ENCODE data around the gene MRPL28. TPM values are rescaled to one million over a fixed set of nuclear protein-coding genes. Genes with fewer than 3 reads are reported as not detected.

The MRPL28 gene
- total RNA-seq, 1 donor from 2014 or later: 82.2 TPM

DNA sequence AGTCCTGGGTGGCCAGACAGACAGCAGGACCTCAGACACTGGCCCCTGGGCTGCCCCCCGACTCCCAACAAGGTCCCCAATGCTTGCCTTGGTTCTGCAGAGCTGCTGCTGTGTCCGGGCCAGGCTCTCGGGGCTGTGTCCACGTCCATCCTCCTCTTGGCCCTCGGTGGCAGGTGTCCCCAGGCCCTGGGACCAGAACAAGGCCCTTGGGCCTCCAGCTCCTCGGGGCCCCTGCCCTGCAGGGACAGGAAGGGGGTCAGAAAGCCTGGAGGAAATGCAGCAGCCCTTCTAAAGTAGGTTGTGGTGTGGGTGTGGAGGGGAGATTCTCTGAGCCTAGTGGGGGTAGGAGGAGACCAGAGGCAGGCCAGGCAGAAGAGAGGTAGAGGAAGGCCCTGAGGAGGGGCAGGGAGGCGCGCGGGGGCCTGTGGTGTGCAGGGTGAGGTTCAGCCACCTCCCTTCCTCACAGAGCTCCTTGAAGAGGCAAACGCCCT lies 15.3 kb downstream of the MRPL28 start:
- TF ChIP-seq EZH2 (IDR thresholded peaks at IDR 0.05) (no peak), EZH2phosphoT487 (IDR thresholded peaks at IDR 0.05) (no peak)
- TF ChIP-seq, protein P1, sequence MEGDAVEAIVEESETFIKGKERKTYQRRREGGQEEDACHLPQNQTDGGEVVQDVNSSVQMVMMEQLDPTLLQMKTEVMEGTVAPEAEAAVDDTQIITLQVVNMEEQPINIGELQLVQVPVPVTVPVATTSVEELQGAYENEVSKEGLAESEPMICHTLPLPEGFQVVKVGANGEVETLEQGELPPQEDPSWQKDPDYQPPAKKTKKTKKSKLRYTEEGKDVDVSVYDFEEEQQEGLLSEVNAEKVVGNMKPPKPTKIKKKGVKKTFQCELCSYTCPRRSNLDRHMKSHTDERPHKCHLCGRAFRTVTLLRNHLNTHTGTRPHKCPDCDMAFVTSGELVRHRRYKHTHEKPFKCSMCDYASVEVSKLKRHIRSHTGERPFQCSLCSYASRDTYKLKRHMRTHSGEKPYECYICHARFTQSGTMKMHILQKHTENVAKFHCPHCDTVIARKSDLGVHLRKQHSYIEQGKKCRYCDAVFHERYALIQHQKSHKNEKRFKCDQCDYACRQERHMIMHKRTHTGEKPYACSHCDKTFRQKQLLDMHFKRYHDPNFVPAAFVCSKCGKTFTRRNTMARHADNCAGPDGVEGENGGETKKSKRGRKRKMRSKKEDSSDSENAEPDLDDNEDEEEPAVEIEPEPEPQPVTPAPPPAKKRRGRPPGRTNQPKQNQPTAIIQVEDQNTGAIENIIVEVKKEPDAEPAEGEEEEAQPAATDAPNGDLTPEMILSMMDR (IDR thresholded peaks at IDR 0.05): no peak
- H3K4me1 Mint-ChIP-seq: peaks cover 15% of the 10 kb centered on the region
- no peak overlapping the region for H3K27ac Mint-ChIP-seq

DNA sequence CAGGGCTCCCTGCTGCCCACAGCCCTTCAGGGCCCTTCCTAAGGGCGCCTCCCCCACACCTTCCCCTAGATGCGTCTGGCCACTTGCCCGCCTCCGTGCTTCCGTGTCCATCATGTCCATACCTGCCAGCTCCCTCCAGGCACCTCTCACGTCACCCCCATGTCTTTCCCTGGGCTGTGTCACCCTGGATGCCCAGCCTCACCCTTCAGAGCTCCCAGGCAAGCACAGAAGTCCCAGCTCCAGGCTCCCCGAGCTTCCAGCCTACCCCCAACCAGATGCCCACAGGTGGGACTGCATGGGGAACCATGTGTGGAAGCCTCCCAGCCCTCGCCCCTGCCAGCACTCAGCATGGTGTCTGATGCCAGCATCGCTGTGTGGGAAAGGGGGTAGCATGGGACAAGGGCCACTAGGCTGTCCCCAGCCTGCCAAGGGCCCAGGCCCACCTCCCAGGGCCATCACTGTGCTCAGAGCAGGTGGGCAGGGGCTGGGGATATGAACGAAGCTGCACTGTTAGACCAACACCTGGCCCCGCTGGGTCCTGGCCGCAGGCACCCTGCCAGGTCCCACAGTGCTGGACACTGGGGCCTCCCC lies 16.0 kb downstream of the MRPL28 start:
- Mint-ChIP-seq H3K4me3 (peak overlapping the region; percentile 72), H3K4me1 (peaks cover 14% of the 10 kb centered on the region), H3K36me3 (peaks cover 6% of the 10 kb centered on the region), H3K27me3 (ENCODE audit: insufficient read depth, low read depth) (peaks cover 3% of the 10 kb centered on the region), H3K27ac (peak overlapping the region; percentile 14), H3K9me3 (no peaks in the 10 kb centered on the region)
- H4K20me1 ChIP-seq (ENCODE audit: low read depth): peaks cover 23% of the 10 kb centered on the region
- no peak overlapping the region for H3K9ac ChIP-seq
- H3K4me2 ChIP-seq: no peak overlapping the region
- peaks cover 27% of the 10 kb centered on the region for H3K79me2 ChIP-seq (ENCODE audit: low read depth)
- no peaks in the 10 kb centered on the region for H3K9me3 ChIP-seq (ENCODE audit: low read depth)
- no peaks in the 10 kb centered on the region for H3K27me3 ChIP-seq
- H3K4me1 ChIP-seq: peaks cover 3% of the 10 kb centered on the region
- no peak overlapping the region for H3K4me3 ChIP-seq
- no peak overlapping the region for H2AFZ ChIP-seq (replicated peaks)
- no peak overlapping the region for H3K27ac ChIP-seq
- no peaks in the 10 kb centered on the region for H3K36me3 ChIP-seq
- no peak for DNase-seq (ENCODE audit: low spot score)
- TF ChIP-seq, protein P1 (IDR thresholded peaks at IDR 0.05): no peak
- TF ChIP-seq EZH2 (IDR thresholded peaks at IDR 0.05): no peak
- no peak for TF ChIP-seq EZH2phosphoT487 (IDR thresholded peaks at IDR 0.05)
- H3F3A ChIP-seq (ENCODE audit: low read depth): no peaks in the 10 kb centered on the region

More for the DNA sequence above, 15.3 kb downstream of the MRPL28 start:
- Mint-ChIP-seq H3K4me3 (peak overlapping the region; percentile 30), H3K27me3 (ENCODE audit: insufficient read depth, low read depth) (peaks cover 3% of the 10 kb centered on the region), H3K9me3 (no peaks in the 10 kb centered on the region), H3K36me3 (peaks cover 5% of the 10 kb centered on the region)
- Histone ChIP-seq H3K4me2 (no peak overlapping the region), H4K20me1 (ENCODE audit: low read depth) (peaks cover 17% of the 10 kb centered on the region), H3K27me3 (no peaks in the 10 kb centered on the region), H3K9ac (no peak overlapping the region), H3K36me3 (no peaks in the 10 kb centered on the region), H3K9me3 (ENCODE audit: low read depth) (no peaks in the 10 kb centered on the region), H3K4me1 (peaks cover 3% of the 10 kb centered on the region), H3K79me2 (ENCODE audit: low read depth) (peaks cover 20% of the 10 kb centered on the region), H3K27ac (no peak overlapping the region), H3K4me3 (no peak overlapping the region), H3F3A (ENCODE audit: low read depth) (no peaks in the 10 kb centered on the region), H2AFZ (replicated peaks) (no peak overlapping the region)
- DNase-seq (ENCODE audit: low spot score): no peak

DNA sequence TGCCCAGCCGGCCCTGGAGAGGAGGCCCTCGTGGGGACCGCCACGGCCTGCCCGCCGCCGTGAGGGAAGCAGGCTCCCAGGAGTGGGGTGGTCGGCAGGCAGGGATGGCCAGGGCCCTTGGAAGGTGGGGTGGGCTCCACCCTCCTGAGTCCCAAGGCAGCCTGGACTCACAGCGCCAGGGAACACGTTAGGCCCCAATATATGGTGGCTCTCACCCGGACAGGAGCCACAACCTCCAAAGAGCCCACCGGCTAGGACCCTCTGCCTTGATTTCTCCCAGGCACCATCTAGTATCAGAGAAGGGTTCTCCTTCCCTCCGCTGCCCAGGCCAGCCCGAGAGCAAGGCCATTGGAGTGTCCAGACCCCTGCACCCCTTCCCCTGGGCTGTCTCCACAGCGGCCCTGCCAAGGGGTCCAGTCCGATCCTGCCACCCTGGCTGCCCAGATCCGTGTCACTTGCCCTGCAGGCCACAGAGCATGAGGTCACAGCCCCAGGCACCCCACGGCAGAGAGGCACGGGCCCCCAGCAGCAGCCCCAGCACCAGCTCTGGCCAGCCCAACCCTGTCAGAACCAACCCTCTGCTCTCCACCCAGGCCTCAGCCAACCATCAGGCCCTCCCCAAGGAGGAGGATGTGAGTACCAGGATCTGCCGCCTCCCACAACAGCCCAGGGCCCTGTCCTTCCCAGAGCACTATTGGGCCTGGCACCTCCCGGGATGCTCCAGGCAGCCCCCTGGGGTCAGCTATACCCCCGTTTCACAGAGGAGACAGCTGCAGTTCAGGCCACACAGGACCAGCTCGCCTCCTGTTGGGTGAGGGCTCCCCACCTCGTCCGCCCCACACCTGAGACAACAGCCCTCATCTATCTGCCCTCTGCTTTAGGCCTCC lies 16.7 kb downstream of the MRPL28 start:
- Histone ChIP-seq H3K27ac (no peak overlapping the region), H2AFZ (replicated peaks) (peak overlapping the region; percentile 74), H3K27me3 (no peaks in the 10 kb centered on the region), H3K36me3 (no peaks in the 10 kb centered on the region), H4K20me1 (ENCODE audit: low read depth) (peaks cover 28% of the 10 kb centered on the region), H3K9ac (no peak overlapping the region), H3K4me3 (peak overlapping the region; percentile 50), H3K4me1 (peaks cover 3% of the 10 kb centered on the region), H3K9me3 (ENCODE audit: low read depth) (no peaks in the 10 kb centered on the region), H3K79me2 (ENCODE audit: low read depth) (peaks cover 34% of the 10 kb centered on the region), H3F3A (ENCODE audit: low read depth) (no peaks in the 10 kb centered on the region), H3K4me2 (peak overlapping the region; percentile 87)
- DNase-seq (ENCODE audit: low spot score): no peak
- H3K27ac Mint-ChIP-seq: no peak overlapping the region
- peak overlapping the region; percentile 72 for H3K4me3 Mint-ChIP-seq
- H3K27me3 Mint-ChIP-seq (ENCODE audit: insufficient read depth, low read depth): peaks cover 3% of the 10 kb centered on the region
- H3K9me3 Mint-ChIP-seq: no peaks in the 10 kb centered on the region
- H3K4me1 Mint-ChIP-seq: peaks cover 17% of the 10 kb centered on the region
- TF ChIP-seq, protein P1 (IDR thresholded peaks at IDR 0.05): no peak
- TF ChIP-seq EZH2 (IDR thresholded peaks at IDR 0.05) (no peak), EZH2phosphoT487 (IDR thresholded peaks at IDR 0.05) (no peak)
- H3K36me3 Mint-ChIP-seq: peaks cover 8% of the 10 kb centered on the region

All from neural progenitor cell (in vitro differentiated cells).